Loucy (cell line): ENCODE data around the gene TXNRD2.

Experiments
- CTCF ChIP-seq: fragments of 200-600 bp; sonication (generic); conservative IDR thresholded peaks from 2 replicates; pipeline ENCODE4 v1.5.1; 2014; ENCODE audit warnings: mild to moderate bottlenecking, antibody characterized with exemption, low read length
- EZH2phosphoT487 ChIP-seq: fragments of 200-600 bp; IDR thresholded peaks from 2 replicates; pipeline ENCODE4 v1.6.1; 2018; ENCODE audit warnings: antibody characterized with exemption, mild to moderate bottlenecking, moderate library complexity, borderline replicate concordance

- TF ChIP-seq CTCF (no peak), EZH2phosphoT487 (no peak)
Measured at GRCh38 chr22:19893363-19893762, 48.3 kb downstream of the TXNRD2 start.
